GM12801 (cell line): ENCODE data around the gene TERT.

ENCODE experiments used
- TF ChIP-seq, protein P1 (sequence below): IDR thresholded peaks from one replicate; pipeline ENCODE4 v1.5.1; 2011; ENCODE audit warnings: control low read depth; ENCODE audit not compliant: insufficient read length; ENCODE audit errors: extremely low read depth

The TERT gene

DNA sequence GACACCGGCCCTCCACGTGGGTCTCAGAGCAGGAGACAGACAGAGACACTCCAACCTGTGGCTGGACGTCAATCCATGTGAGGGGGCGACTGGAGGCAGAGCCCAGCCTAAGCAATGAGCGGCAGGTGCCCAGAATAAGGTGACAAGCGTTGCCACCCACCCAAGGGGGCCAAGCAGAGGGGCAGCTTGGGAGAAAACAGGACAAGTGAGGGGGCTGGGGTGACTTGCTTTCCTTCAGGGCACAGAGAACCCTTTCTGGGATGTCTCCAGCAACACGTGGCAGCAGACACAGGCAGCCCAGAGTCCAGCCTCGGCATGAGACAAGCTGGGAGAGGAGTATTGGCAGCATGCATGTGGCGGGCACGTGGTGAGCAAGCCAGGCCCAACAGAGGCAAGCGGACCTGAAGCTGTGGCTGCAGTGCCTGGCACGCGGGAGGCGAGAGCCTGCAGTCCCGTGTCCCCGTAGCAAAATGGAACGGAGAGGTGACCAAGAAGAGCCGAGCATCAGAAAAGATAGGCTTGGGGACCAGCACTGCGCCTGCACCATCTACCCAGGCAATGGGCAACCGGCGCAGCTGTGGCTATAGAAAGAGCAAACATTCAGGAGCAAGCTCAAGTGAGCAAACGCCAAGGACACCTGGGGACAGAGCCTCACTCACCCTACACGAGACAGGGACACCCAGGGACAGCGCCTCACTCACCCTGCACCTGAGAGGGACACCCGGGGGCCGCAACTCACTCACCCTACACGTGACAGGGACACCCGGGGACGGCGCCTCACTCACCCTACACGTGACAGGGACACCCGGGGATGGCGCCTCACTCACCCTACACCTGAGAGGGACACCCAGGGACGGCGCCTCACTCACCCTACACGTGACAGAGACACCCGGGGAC, 6.2 kb downstream of the TERT start:
- TF ChIP-seq, protein P1, sequence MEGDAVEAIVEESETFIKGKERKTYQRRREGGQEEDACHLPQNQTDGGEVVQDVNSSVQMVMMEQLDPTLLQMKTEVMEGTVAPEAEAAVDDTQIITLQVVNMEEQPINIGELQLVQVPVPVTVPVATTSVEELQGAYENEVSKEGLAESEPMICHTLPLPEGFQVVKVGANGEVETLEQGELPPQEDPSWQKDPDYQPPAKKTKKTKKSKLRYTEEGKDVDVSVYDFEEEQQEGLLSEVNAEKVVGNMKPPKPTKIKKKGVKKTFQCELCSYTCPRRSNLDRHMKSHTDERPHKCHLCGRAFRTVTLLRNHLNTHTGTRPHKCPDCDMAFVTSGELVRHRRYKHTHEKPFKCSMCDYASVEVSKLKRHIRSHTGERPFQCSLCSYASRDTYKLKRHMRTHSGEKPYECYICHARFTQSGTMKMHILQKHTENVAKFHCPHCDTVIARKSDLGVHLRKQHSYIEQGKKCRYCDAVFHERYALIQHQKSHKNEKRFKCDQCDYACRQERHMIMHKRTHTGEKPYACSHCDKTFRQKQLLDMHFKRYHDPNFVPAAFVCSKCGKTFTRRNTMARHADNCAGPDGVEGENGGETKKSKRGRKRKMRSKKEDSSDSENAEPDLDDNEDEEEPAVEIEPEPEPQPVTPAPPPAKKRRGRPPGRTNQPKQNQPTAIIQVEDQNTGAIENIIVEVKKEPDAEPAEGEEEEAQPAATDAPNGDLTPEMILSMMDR: no peak

DNA sequence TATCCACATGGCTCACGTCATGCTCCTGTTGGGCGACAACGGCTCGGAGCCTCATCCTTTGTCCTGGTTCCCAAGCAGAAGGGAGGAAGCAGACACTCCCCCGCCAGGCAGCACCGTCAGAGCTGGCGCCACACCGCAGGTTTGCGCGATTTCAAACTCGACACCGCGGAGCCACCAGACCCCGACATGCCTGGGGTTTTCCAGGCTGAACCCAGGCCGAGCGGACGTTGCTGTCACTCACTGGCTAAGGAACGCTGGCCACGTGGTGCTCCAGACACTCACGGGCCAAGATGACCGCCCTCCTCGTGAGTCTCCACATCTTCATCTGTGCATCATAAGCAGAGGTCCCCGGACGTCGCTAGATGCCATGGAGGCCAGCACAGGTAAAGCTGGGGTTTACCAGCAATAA, 9.0 kb downstream of the TERT start:
- TF ChIP-seq, protein P1: no peak

- TF ChIP-seq, protein P1: no peak
Measured at GRCh38 chr5:1285141-1285540, 9.7 kb downstream of the TERT start.

DNA sequence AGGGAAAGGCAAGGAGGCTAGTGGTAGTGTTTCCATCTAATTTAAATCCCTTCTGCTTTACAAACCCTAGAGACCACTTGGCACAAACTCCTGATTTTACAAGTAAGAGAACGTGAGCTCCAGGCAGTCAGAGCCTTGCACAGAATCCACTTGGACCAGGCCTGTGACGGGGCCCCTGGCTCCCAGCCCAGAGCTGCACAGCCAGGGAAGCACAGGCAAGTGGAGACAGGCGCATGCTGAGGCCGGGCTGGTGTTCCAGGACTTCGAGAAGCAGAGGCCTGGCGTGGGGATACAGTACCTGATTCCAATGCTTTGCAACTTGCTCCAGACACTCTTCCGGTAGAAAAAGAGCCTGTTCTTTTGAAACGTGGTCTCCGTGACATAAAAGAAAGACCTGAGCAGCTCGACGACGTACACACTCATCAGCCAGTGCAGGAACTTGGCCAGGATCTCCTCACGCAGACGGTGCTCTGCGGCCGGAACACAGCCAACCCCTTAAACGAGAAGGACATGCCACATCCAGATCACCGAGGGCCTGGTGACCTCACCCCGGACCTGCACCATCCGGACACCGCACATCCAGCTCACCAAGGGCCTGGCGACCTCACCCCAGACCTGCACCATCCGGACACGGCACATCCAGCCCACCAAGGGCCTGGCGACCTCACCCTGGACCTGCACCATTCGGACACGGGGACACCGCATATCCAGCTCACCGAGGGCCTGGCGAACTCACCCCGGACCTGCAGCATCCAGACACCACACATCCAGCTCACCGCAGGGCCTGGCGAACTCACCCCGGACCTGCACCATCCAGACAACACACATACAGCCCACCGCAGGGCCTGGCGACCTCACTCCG, 12.5 kb downstream of the TERT start:
- TF ChIP-seq, protein P1: no peak

- TF ChIP-seq, protein P1: no peak
Measured at GRCh38 chr5:1281038-1281882, 13.6 kb downstream of the TERT start.

GRCh38 chr5:1280177-1281037, 14.5 kb downstream of the TERT start:
- TF ChIP-seq, protein P1: no peak
